ENCODE results near the gene MTERF1. TPM values are rescaled to one million over a fixed set of nuclear protein-coding genes. Genes with fewer than 3 reads are reported as not detected.
"Not testable (repeated sequence)": the region's sequence is repeated elsewhere in the genome, so short reads cannot be mapped to it uniquely, and the experiment has no call there.

The MTERF1 gene
- total RNA-seq, 1 donor from 2014 or later = 5.9 TPM

DNA sequence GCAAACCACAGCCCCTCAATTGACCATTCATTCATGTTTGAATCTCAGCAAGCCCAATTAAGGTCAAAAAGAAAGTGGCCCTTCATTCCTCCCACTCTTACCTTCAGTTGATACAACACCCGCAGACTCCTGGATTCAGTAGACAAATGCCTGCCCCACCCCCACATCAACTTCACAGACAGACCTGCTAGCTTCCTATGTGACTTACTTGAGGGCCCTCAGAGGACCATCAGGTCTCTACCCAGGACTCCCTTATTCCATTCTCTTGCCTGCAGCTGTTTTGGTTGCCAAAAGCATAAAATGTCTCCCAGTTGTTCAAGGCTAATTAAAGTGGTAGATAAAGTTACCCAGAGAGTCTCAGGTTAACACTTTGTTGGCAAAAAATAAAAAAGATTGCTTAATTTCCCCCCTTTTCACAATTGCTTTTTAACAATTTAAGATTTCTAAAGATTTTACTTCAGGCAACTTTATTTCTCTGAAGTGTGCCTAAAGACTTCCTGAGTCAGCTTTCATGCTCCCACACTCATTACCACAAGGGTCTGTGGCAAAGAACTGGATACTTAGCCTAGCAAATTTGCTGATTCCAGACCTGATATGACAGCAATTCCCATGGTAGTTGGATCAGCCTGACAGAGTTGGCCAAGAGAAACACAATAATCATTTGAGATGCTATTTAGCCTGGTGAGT, 3.3 kb upstream of the MTERF1 start:
- no peak for ATAC-seq

GRCh38 chr7:91880016-91880412, 488 bp downstream of the MTERF1 start:
- ATAC-seq = no peak

DNA sequence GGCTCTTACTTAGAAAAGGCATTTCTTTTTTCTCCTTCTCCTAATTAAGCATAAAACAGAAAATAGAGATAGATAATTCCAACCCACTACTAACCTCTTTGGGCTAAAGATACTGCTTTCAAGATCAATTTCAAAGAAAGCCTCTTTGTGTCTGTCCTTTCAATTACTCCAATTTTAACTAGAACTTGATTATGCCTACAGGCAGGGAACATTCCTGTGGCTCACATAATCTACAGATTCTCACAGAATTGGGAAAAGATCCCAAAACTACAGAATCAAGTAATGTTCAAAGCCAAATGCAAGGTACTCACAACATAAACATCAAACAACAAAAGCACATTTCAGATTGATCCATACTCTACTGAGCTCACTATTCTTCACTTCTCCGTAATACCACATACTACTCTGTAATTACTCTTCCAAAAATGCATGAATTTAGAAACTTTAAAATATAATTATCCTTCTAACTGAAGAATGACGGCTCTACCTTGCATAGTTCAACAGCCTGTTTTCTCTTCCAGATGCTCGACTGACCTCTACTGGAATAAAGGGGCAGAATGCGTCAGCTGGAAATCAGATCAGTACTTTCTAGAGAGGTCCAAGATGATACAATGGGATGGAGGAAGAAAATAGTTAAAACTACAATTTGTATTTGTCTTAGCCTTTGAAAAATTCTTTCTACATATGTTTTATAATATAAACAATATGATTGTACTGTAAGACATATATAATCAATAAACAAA, 3.9 kb downstream of the MTERF1 start:
- no peak for ATAC-seq

DNA sequence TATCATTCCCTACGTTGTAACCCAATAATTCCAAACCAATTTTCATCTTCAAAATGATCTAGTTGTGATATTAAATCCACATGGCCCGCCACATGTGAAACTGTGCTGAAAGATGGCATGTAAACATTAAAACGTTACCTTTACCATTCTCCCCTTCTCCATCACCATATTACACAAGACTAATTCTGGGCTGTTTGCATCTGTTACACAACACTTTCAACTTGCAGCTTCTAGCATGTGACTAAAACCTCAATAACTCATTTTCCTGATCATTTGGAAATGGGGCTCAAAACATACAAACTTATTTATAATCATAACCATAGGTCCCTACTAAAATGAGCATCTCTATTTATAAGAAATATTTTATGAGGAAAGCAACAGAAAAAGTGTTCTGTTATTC, 4.7 kb downstream of the MTERF1 start:
- ATAC-seq = no peak

- no peak for ATAC-seq
These were observed 7.6 kb downstream of the MTERF1 start for GRCh38 chr7:91872928-91873327.

DNA sequence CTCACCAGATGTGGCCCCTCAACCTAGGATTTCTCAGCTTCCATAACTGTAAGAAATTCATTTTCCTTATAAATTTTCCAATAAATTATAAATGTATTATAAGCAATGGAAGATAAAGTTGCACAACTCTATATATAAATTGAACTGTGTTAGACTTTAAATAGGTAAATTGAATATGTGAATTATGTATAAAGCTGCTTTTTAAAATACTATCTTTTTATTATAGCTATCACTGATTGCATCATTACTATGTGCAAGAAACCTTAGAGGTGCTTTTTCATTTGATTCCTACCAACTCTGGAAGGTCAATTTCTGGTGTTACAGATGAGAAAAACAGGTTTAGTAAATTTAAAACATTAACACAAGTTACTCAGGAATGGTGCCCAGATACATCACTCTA, 8.4 kb downstream of the MTERF1 start:
- ATAC-seq = no peak

GRCh38 chr7:91869661-91870060, 10.8 kb downstream of the MTERF1 start:
- no peak for ATAC-seq

DNA sequence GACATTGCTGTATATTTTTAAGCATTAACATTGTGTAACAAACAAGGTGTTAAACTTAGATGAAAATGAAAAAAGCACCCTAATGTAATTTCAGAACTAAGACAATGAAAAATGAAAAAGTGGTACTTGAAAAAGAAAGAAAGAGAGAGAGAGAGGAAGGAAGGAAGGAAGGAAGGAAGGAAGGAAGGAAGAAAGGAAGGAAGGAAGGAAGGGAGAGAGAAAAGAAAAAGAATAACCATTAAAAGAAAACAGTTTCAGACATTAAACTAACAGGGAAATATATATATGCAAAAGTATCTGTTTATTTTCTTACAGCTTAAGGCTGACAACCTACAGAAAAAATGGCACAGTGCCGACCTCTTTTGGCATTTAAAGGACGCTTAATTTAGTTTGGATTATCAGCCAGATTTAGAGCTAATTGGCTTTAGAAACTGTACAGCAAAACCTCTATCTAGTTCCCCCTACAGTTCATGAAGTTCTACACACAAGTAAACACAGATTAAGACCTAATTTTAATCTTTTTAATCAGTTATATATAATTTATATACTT, 13.8 kb downstream of the MTERF1 start:
- no peak for ATAC-seq

- ATAC-seq = no peak
These were observed 15.0 kb downstream of the MTERF1 start for GRCh38 chr7:91865511-91865910.

GRCh38 chr7:91864604-91865003, 15.9 kb downstream of the MTERF1 start:
- not testable (repeated sequence) for ATAC-seq

- no peak for ATAC-seq
These were observed 16.4 kb downstream of the MTERF1 start for GRCh38 chr7:91864070-91864469.

- peak; percentile 91 for ATAC-seq
These were observed 28.2 kb downstream of the MTERF1 start for GRCh38 chr7:91852263-91852741.

DNA sequence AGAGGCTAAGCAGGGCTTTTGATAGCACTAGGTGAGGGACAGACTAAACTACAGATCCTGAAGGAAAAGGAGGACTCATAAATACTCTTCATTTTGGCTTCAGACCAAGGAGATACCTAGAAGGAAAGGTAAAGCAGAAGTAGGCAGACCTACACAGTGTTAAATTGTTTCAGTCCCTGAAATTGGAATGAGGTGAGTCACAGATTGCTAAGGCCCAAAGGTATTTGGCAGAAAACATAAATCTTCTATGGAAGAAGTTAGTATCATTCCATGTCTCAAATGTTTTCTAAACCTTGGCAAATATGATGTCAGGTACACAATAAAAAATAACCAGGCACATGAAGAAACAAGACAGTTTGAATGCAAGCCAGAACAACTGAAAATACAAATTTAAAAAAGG, 30.0 kb downstream of the MTERF1 start:
- peak; percentile 57 for ATAC-seq

DNA sequence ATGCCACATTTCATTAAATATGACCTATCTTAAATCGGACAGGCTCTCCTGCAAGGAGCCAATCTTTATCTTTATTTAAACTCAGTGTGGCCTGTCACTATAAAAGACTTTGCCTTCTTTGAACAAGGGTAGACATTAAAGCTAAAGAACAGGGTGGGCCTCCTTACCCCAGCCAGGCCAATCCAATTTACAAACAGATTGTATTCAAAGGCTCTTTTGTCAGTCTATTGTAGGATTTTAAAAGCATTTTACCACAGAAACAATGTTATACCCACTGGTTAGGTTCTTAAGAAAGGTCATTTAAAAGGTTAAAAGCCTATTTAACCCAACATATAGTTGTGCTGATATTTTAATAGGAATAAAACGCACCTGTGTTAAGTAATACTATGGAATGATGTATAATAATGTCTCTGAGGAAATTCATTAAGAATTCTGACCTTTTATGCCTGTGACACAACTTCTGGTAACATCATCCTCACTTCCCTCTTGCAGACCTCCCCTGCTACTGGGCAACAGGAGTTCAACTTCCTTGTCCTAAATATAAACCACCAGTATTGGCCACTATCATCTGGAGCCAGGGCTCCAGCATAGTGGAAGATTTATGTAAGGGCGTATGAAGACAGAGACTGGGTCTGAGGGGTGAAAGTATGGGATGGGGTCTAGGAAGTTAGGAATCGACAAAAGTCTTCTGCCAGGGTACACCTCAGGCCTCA, 32.5 kb downstream of the MTERF1 start:
- no peak for ATAC-seq

DNA sequence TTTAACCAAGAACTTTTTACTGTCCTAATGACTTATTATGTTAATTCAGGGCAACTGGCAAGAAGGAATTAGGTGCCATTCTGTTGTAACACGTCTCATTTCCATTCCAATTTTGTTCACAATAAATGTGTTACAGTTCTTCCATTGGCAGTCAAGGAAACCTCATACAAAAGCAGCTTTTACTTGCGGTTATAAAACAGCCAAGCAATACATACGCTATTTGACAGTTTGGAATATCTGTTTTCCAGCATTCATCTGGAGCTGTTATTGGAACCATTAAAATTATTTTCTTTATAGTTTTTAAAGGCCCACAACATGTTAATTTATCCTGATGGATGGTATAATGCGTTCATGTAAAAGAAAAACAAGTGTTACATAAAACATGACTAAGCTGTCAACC, 33.3 kb downstream of the MTERF1 start:
- ATAC-seq = no peak

DNA sequence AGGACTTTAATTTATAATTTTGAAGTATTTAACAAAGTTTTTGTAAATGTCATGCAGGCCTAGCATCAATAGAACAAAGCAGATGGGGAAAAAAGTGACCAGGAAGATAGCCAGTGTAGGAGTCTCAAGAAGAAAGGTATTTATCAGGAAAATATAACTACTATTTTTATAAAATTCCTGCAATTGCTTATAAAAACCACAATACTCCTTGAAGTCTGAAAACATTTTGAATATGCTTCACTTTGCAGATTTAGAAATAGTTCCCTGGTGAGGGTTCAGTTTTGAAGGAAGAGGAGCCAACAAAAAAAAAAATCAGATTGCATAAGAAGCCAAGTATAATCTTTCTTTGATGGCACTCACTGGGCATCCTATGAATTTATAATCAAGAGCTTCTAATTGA, 34.1 kb downstream of the MTERF1 start:
- no peak for ATAC-seq

DNA sequence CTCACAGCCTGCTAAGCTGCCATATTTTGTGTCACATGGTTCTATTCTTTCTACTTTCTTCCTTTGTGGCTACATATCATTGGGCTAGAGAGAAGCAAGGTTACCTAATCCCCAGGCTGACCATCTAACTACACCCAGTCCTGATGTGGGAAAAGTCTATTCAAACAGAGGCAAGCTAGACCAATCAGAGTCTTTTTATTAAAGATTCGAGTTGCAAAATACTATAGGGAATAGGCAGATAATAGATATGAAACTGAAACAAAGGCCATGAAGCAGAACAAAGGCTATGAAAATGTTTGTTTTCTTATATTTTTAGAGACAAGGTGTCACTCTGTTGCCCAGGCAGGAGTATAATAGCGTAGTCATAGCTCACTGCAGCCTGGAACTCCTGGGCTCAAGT, 36.7 kb downstream of the MTERF1 start:
- ATAC-seq = no peak

DNA sequence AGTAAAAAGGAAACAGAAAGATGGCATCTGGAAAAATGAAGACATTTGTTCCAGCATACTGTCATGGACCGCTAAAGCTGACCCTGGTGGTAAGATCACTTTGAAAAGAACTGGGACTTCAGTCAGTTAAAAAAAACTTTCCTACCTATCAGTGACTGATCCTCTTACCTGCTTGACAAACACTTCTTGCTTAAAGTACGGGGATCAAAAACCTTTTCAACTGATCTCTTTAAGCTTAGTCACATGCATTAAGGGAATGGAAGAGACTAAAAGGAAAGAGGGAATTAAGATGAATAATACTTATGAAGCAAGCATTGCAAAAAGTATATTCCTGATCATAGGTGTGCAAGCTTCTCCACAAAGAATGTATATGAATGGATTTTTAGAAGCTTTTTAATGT, 42.1 kb downstream of the MTERF1 start:
- peak; percentile 79 for ATAC-seq

- no peak for ATAC-seq
These were observed 43.0 kb downstream of the MTERF1 start for GRCh38 chr7:91837397-91838070.

DNA sequence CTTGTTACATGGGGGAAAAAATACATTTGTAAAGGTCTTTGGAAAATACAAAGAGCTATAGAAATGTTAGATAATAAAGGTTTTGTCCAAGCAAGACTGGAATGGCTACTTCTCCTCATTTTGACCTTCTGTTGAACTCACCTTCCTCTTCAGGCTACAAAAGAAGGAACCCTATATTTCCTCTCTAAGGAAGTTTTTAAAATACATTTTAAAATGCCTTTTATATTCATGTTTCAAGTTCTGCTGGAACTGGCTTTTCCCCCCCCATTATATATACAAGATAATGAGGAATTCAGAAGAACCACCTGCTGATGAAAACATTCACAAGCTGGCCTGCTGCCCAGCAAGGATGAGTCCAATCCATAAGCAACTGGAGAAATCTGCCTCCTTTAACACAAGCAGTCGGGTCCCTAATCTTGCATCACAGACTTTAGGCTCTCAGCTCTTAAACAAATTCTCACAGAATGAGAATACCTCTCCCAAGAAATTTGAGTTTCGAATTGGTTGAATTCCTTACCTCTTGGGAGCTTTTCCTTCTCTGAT, 44.6 kb downstream of the MTERF1 start:
- no peak for ATAC-seq

DNA sequence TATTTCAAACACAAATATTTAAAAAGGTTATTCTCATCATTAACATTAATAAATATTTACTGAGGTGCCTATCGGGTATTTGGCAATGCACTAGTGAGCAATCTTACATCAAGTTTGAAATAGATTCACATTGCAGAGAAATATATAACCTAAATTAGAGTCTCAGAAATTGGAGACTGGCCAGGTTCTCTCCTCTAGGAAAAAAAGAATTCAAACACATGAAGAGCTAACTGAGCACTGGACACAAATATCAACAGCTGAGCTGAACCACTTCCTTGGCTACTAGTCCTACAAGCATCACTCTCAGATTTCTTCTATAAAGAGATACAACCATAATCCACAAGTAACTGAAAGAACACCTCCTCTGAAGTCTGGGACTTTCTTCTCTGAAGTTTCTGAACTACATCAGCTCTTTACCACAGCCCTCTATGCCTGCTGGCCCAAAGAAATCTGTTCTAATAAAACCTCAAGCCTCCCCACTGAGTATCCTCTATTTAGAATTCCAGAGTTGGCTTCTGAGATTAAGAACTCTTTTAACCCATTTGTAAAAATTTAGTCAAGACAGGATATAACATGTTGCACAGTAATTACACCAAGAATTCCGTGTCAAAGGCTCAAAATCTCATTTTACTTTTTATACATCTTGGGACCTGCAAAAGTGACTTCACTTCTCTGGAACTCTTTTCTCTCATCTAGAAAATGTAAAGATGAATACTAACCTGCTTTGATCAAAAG, 45.2 kb downstream of the MTERF1 start:
- peak; percentile 31 for ATAC-seq
